GM10266 (cell line): ENCODE data around the gene RPS5.
"Not testable (repeated sequence)": the region's sequence is repeated elsewhere in the genome, so short reads cannot be mapped to it uniquely, and the experiment has no call there.

ENCODE experiments used
- DNase-seq: peaks from one replicate; pipeline ENCODE4 v3.0.0; 2012; ENCODE audit errors: extremely low spot score
- TF ChIP-seq, protein P1 (sequence below): IDR thresholded peaks from 2 replicates; pipeline ENCODE4 v1.5.1; 2012; ENCODE audit warnings: mild to moderate bottlenecking, low read depth; ENCODE audit not compliant: control insufficient read depth, insufficient read depth; ENCODE audit errors: missing control alignments

Gene RPS5

DNA sequence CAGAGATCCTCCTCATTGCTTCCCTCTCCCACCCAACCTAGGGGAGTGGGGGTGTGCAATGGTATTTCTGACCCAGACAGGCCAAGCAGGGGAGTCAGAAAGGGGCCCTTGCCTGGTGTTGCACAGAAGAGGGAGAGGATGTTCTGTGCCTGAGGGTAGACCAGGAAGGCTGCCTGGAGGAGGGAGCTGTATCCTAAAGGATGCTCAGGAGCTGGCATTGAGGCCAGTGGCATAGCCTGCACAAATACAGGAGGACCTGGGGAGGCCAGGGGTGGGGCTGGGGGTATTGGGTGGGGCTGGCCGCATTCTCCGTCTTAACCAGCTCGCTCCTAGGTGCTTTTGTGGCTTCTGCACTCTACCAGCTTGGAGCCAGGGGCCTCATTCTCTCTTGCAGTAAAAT, 12.8 kb downstream of the RPS5 start:
- TF ChIP-seq, protein P1, sequence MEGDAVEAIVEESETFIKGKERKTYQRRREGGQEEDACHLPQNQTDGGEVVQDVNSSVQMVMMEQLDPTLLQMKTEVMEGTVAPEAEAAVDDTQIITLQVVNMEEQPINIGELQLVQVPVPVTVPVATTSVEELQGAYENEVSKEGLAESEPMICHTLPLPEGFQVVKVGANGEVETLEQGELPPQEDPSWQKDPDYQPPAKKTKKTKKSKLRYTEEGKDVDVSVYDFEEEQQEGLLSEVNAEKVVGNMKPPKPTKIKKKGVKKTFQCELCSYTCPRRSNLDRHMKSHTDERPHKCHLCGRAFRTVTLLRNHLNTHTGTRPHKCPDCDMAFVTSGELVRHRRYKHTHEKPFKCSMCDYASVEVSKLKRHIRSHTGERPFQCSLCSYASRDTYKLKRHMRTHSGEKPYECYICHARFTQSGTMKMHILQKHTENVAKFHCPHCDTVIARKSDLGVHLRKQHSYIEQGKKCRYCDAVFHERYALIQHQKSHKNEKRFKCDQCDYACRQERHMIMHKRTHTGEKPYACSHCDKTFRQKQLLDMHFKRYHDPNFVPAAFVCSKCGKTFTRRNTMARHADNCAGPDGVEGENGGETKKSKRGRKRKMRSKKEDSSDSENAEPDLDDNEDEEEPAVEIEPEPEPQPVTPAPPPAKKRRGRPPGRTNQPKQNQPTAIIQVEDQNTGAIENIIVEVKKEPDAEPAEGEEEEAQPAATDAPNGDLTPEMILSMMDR, result no peak
- DNase-seq, result no peak

DNA sequence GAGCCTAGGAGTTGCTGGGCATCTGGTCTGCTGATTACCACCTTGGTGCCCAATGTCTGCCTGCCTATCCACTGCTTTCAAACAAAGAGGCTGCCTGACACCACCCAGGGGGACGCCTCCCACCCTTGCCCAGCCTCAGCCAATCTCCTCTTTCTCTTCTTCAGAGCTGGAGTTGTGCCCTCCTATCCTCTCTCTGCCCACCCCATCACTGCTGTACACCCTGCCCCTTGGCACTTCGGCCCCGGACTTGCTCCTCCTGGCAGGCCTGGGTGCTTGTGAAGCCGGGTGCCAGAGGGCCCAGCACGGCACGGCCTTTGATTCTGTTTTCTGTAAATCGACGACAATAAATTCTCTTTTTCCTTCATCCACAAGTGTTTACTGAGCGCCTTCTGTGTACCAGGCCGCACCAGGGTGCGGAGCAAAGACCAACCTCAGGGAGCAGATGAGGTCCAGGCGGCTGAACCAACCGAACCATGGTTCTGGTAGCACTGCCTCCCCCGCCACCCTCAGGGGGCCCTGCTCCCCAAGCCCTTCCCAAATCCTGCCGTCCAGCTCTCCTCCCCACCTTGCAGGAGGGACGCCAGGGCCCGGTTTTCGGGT, 13.3 kb downstream of the RPS5 start:
- TF ChIP-seq, protein P1, result no peak
- DNase-seq, result no peak

DNA sequence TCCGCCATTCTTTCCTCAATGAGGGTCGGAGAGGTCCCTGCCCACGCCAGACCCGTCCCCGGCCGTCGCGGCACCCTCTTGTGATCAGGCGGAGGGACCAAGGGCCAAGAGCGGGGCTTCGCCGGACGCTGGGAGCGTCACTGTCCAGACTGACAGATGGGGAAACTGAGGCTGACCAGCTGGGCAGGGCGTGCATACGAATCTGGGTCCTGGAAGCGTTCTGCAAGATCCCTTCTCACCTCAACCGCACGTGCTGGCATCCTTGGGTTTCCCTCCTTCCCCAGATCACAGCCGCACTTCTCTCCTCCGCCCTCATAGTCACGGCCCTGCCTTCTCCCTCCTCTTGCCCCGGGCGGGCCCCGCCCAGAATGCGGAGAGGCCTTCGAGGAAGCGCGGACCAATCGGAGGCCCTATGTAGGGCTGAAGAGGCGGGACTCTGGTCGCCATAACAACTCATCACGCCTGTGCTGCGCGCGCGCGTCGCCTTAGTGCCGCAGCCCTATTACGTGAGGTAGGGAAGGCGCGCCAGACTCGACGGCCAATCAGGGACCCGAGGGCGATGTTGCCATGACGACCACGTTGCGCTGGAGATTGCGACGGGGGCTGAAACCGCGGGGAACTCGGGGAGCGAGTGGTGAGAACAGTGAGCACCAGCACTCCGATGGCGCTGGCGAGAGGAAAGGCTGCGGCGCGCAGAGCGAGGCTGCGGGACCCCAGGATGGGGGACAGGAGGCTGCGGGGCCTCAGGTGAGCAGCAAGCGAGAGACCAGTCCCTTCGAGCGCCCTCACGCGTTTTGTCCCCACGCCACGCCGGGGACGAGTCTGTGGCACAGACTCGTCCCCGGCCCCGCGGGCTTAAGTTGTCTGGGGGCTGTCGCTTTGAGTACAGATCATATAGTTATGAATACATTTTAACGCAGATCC, 14.1 kb downstream of the RPS5 start:
- TF ChIP-seq, protein P1, result no peak
- peak; percentile 99 for DNase-seq

DNA sequence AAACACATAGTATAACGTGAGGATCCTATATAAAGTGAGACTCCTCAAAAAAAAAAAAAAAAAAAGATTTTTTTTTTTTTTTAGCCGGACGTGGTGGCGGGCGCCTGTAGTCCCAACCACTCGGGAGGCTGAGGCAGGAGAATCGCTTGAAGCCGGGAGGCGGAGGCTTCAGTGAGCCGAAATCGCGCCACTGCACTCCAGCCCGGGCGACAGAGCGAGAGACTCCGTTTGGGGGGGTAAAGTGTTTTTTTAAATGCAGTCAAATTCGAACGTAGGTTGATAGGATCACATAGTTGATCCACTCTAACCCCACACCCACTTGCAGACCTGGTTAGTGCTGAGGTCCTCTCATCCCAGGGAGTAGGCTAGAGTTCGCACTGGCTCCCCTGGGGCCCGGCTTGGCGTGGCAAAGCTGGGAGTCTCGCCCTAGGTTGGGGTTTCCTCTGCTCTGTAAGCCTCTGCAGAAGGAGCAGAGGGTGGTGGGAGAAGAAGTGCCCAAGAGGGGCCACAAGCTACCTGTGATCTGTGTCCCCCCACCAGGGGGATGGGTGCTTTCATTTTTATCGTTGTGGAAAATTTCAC, 14.9 kb downstream of the RPS5 start:
- no peak for DNase-seq
- TF ChIP-seq, protein P1, result no peak

DNA sequence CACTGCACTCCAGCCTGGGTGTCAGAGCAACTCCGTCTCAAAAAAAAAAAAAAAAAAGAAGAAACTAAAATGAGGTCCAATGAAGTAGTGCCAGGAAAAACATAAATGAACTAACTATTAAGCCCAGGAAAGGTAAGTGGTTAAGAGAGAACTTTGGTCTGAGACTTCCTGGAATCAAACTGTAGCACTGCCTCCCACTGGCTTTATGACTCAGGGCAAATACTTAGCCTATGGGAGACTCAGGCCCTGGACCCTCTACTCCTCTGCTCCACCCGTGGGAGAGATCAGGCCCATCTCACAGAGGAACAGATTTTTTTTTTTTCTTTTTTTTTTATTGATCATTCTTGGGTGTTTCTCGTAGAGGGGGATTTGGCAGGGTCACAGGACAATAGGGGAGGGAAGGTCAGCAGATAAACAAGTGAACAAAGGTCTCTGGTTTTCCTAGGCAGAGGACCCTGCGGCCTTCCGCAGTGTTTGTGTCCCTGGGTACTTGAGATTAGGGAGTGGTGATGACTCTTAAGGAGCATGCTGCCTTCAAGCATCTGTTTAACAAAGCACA, 16.9 kb downstream of the RPS5 start:
- DNase-seq, result not testable (repeated sequence)

DNA sequence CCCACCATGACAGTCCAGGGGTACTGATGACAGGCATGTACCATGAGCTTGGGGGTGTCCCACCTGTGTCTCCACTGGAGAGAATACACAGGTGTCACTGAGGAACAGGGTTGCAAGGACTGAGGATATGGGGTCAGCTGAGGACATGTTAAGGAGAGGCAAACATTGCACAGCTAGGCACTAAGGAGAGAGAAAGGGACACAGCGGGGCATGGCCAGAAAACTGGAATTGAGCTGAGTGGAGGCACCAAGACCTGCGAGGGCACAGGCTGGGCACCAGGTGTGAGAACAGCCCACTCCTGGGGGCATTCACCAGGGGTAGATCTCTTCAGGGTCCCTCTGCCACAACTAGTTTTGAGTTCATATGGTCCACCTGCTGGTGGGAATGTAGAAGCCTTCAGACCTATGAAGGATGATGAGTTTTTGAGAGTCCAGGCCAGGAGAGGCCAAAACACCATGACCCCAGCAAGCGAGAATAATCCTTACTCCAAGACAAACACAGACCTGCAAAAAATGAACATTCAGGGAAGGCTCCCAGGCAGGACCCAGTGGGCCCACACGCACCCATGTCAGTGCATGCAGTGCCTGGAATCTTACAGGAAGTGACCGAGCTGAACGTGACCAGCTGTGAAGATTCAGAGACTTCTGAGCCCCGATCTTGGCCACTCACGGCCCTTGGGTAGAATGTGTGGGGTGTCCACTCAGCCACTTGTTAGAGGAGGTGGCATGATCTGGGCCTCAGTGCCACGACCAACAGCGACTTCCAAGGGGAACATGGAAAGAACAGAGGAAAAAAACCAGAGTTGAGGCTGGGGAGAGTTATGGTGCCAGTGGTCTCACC, 20.0 kb downstream of the RPS5 start:
- TF ChIP-seq, protein P1, result no peak
- peak; percentile 26 for DNase-seq

DNA sequence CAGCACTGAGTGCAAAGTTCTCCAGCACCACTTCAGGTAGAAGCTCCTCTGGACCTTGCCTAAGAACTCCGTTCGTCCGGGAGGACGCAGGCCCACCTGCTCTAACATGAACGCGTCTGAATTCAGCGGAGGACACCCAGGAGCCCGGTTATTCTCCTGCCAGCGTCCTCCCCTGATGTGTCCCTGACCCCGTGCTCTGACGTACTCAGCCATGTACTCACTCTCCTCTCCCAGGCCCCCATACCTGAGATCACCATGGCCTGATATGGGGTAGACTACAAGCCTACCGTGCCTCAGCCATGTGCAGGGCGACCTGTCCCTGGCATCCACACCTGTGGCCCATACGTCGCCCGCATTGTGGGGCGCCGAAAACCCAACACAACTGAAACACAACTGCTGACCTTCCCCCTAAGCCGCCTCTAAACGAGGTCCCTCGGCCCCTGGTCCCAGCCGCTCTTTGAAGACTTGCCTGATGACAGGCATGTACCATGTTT, 20.6 kb downstream of the RPS5 start:
- TF ChIP-seq, protein P1, result no peak

More for the DNA sequence above, 20.6 kb downstream of the RPS5 start:
- peak; percentile 32 for DNase-seq
